ENCODE data around the gene BPGM. TPM values are rescaled to one million over a fixed set of nuclear protein-coding genes. Genes with fewer than 3 reads are reported as not detected.

BPGM gene
- total and polyA plus RNA-seq, 2 experiments from 2014 or later, result 16.9 TPM

GRCh38 chr7:134618756-134619530, 27.7 kb upstream of the BPGM start:
- Histone ChIP-seq H2AFZ (no peak overlapping the region), H3K9me2 (ENCODE audit: insufficient read depth) (peaks cover 12% of the 10 kb centered on the region), H3K27me3 (ENCODE audit: insufficient read depth) (no peaks in the 10 kb centered on the region), H3K4me1 (ENCODE audit: insufficient read depth) (peaks cover 7% of the 10 kb centered on the region; the same call in 1 of the 2 replicates), H3K79me2 (replicated peaks; ENCODE audit: insufficient read depth) (no peaks in the 10 kb centered on the region), H3K27ac (ENCODE audit: low read depth) (no peak overlapping the region), H3K4me2 (no peak overlapping the region), H3F3A (replicated peaks; ENCODE audit: low read depth) (no peaks in the 10 kb centered on the region), H3K4me3 (no peak overlapping the region), H4K20me1 (replicated peaks; ENCODE audit: insufficient read depth) (no peaks in the 10 kb centered on the region), H3K36me3 (ENCODE audit: insufficient read depth) (no peaks in the 10 kb centered on the region)
- ATAC-seq, result no peak
- Mint-ChIP-seq H3K36me3 (ENCODE audit: low read depth) (no peaks in the 10 kb centered on the region), H3K9me3 (no peaks in the 10 kb centered on the region), H3K4me1 (peaks cover 4% of the 10 kb centered on the region; the same call in 2 of the 3 replicates), H3K27ac (no peak overlapping the region), H3K4me3 (no peak overlapping the region), H3K27me3 (ENCODE audit: insufficient read depth, low read depth, poor library complexity) (no peaks in the 10 kb centered on the region)
- DNase-seq (ENCODE audit: low spot score), result no peak
- no peak for TF ChIP-seq ZNF462 (CRISPR knock-in tag; IDR thresholded peaks at IDR 0.05)
- TF ChIP-seq EZH2phosphoT487 (IDR thresholded peaks at IDR 0.05; ENCODE audit: unreplicated experiment), result no peak
- TF ChIP-seq, protein P1, sequence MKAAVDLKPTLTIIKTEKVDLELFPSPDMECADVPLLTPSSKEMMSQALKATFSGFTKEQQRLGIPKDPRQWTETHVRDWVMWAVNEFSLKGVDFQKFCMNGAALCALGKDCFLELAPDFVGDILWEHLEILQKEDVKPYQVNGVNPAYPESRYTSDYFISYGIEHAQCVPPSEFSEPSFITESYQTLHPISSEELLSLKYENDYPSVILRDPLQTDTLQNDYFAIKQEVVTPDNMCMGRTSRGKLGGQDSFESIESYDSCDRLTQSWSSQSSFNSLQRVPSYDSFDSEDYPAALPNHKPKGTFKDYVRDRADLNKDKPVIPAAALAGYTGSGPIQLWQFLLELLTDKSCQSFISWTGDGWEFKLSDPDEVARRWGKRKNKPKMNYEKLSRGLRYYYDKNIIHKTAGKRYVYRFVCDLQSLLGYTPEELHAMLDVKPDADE (IDR thresholded peaks at IDR 0.05), result no peak
- TF ChIP-seq, protein P2, sequence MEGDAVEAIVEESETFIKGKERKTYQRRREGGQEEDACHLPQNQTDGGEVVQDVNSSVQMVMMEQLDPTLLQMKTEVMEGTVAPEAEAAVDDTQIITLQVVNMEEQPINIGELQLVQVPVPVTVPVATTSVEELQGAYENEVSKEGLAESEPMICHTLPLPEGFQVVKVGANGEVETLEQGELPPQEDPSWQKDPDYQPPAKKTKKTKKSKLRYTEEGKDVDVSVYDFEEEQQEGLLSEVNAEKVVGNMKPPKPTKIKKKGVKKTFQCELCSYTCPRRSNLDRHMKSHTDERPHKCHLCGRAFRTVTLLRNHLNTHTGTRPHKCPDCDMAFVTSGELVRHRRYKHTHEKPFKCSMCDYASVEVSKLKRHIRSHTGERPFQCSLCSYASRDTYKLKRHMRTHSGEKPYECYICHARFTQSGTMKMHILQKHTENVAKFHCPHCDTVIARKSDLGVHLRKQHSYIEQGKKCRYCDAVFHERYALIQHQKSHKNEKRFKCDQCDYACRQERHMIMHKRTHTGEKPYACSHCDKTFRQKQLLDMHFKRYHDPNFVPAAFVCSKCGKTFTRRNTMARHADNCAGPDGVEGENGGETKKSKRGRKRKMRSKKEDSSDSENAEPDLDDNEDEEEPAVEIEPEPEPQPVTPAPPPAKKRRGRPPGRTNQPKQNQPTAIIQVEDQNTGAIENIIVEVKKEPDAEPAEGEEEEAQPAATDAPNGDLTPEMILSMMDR (conservative IDR thresholded peaks at IDR 0.05; ENCODE audit: low read depth in 2 of 2), result no peak
- TF ChIP-seq ZNF114 (CRISPR knock-in tag; IDR thresholded peaks at IDR 0.05), result no peak
- no peak for TF ChIP-seq STAT1 (IDR thresholded peaks at IDR 0.05; ENCODE audit: unreplicated experiment)
- no peak for TF ChIP-seq ZNF331 (CRISPR knock-in tag; IDR thresholded peaks at IDR 0.05; ENCODE audit: low read depth)
- TF ChIP-seq EZH2 (IDR thresholded peaks at IDR 0.05; ENCODE audit: low read depth, unreplicated experiment), result no peak
- TF ChIP-seq POLR2AphosphoS5 (IDR thresholded peaks at IDR 0.05; ENCODE audit: low read depth), result no peak
- TF ChIP-seq REST (IDR thresholded peaks at IDR 0.05; ENCODE audit: unreplicated experiment), result no peak
- TF ChIP-seq CREB1 (CRISPR knock-in tag; IDR thresholded peaks at IDR 0.05; ENCODE audit: low read depth), result no peak
- no peak for TF ChIP-seq NANOG (IDR thresholded peaks at IDR 0.05; ENCODE audit: borderline replicate concordance)
- TF ChIP-seq JUNB (IDR thresholded peaks at IDR 0.05; ENCODE audit: unreplicated experiment), result no peak
